GF-D8 (cell line): ENCODE results near the gene GIMAP2.
"Not testable (repeated sequence)": the region's sequence is repeated elsewhere in the genome, so short reads cannot be mapped to it uniquely, and the experiment has no call there.

Source experiments
- DNase-seq: peaks from one replicate; lab custom pipeline; 2025; lab: John Stamatoyannopoulos, UW

GIMAP2 gene

DNA sequence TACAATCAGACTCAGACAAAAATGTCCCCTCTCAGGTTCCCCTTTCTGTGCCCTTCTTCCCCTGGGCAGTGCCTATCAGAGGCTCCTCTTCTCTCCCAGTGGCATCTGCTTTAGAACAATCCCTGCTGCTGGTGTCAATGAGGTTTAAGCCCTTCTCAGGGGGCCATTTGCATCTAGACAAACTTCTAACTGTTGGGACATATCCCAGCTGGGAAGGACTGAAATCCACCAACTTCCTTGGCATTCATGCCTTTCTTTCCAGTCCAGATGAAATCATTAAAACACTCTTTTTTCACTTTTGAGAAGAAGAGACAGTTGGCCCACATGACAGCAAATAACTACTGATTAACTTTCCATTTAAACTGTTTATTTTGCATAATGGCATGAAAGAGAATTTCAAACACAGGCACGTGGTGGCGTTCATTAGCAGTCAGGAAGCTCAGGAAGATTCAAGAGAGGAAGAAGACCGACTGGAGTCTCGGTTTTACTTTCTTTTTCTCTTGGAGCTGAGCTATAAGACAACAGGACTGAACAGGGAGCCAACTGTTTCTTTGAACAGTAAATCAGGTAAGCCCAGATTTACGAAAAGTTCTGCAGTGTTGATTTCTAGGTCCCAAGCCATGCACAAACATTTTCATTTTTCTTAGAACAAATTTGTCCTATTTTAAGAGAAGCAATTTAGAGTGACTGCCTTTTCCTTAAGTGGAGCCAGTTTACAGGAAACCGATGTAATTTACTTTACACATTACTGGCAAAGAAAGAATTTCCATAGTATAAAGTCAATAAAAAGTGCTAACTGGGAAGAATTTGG, at the start of gene GIMAP2:
TSS of gene GIMAP2 (plus strand) at position 488 of the 811 bp plus-strand sequence. CDS start 1,354 bp downstream, outside the sequence.
- DNase-seq: peak; percentile 73

DNA sequence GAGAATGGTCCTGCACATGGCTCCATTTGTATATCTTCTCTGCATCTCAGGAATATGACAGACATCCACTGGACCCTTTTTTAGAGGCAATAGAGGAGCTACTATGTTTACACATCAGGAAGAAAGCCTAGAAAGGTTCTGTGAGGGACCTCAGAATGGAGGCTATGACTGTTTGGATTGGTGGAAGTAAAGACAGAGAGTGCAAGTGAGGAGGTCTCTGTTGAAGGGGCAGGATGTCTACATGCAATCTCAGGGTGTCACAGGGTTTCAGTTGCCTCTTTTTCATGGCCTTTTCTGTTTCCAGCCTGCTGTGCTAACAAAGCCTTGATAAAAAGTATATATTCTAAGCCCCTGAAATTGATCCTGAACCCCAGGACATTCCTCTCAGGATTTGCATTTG, 43.7 kb upstream of the GIMAP2 start:
- DNase-seq: no peak

DNA sequence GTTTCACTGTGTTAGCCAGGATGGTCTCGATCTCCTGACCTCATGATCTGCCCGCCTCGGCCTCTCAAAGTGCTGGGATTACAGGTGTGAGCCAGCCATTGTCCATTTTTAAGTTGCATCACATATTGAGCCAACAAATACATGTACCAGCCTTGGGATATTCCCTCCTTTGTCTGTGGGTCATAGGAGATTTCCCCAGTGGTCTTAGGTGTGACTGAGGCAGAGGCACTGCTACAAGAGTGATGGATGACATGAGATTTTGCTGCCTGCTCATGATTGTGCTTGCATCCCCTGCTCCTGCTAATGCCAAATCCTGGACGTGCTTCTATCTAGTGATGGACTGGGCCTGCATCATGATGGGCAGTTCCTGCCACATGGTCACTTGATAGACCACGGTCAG, 42.6 kb upstream of the GIMAP2 start:
- DNase-seq: no peak

DNA sequence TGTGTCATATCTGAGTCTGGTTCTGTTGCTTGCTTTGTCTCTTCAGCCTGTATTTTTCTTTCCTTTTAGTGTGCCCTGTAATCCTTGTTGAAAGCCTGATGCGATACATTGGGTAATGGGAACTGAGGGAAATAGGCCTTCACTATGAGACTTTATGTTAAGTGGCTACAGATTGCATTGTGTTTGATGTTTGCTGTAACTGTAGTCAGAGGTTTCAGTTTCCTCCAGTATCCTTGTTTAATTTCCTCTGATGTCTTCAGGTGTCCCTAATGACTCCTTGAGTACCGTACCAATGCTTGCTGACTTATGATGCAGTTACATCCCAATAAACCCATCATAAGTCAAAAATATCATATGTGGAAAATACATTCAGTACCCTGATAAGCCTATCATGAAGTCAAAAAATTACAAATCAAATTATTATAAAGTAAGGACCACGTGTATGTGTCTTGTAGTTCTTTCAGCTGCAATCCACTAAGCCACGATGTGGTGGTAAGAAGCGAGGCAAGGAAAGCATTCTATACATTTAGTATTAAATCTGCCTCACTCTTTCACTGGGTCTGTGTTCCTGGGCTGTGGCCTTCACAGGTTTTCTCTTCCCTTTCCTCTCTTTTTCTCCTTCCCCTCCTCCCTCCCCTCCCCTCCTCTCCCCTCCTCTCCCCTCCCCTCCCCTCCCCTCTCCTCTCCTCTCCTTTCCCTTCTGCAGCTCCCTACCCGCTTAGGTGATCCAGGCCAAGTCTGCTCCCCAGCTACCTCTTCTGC, 40.1 kb upstream of the GIMAP2 start:
- no peak for DNase-seq

DNA sequence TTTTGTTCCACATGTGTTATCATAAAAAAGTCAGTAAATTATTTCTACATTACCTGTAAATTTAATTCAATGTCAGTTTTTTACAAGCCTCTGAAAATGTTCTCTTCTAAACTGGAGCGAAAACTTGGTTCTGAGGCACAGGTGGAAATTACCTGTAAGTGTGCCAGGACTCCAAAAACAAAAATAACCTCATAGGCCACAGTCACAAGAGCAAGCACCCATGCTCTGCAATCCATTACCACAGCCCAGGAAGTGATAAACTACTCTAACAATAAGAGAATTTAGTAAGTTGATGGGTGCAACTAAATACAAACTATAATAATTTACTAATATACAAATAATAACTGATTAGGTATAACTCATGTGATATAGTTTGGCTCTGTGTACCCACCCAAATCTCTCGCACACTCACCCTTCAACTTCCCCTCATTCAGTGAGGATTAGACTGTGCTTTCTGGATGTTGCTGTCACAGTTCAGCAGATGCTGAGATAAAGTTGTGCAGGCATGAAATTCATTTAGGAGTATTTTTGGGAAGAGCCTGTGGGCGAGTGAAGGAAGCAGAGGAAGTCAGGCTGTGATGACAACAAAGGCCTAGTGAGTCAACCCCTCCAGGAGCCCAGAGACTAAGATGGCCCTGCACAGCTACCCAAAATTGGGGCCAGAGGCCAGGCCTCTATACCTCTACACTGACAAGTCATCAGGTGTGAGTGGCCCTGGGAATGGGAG, 37.0 kb upstream of the GIMAP2 start:
- no peak for DNase-seq

DNA sequence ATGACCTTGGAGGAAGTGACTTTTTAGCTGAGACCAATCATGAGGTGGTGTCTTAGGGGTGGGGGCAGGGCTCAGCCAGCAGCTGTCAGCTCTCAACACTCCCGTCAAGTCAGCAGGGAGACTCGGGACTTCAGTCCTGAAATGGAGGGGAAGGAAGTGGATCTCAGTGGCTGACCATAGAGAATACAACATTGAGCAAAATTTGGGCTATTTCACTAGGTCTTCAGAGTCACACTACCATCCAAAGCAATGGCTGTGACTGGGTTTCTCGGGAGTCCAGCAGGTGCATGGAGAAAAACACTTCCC, 36.5 kb upstream of the GIMAP2 start:
- DNase-seq: no peak

DNA sequence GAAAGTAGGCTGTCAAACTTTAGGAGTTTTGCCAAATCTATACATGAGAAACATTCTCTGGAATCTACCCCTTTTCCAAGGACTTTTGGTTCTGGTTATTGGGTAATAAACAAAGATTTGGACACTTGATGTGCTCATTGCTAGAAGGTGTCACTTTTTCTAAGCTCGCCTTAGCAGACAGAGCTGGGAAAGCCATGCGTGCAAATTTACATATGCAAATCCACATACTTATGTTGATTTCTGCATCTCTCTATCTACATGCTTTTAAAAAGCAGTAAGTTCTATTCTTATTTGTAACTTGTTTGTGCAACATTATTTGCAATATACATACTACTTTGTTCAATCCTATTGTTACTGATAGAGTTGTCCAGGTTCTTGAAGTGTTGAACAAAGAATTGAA, 30.8 kb upstream of the GIMAP2 start:
- DNase-seq: no peak

DNA sequence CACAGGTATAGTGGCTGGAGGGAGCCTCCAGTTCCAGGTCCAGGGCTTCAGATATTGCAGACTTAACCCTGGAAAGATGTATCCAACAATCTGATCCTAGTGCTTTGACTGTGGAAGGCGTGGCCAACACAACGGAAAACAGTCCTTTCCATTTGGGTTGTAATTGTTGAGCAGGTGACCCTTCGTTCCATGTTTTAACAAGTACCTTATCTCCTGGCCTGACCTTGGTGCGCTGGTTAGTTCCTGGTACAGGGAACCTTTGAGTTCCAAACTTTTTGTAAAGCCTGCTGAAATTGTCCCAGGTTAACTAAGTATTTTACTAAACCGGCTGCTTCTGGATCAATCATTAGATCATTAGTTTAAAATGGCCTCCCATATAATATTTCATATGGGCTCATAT, 29.5 kb upstream of the GIMAP2 start:
- DNase-seq: no peak

DNA sequence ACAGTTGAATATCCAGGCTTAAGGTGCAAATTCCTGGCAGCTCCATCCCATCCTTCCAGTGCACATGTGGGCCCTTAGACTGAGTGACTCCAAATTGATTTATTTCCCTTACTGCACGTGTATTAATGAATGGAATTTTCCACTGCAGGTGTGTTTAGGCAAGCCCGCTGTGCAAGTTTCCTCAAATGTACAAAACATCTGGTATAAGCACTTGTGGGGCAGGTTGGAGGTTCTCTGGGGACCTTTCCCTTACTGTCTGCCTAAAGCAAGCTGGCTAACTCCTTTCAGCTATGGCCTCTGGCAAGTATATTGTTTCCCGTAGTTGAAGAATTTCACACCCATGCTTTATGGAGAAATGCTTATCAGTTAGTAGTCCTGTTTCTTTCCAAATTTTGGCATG, 28.0 kb upstream of the GIMAP2 start:
- no peak for DNase-seq

DNA sequence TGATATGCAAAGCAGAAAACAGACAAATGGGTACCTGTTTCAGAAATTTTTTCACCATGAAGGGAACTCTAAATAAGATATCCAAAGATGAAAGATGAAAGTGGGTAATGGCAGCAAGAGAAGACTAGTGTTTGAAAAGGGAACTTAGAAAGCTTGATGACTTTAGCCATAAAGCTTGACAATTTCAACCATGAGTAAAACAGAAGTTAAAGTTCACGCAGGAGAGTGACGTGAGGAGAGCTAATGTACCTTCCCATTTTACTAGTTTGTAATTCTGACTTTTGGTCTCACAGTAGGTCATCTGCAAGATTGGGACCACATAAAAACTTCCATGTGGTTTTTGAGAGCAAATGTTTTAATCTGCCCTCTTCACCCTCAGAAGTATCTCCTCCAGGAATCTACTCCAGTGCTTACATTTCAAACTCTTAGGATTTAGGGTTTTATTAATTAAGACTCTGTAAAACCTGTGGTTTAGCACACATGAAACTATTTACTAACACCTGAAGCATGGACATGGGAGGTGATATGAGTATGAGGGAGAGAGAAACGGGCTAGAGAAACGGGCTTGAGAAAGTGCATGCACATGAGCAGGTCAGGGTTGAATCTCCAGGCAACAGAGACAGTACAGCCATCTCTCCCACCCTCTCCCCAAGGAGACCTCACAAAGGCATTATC, 24.4 kb upstream of the GIMAP2 start:
- no peak for DNase-seq

DNA sequence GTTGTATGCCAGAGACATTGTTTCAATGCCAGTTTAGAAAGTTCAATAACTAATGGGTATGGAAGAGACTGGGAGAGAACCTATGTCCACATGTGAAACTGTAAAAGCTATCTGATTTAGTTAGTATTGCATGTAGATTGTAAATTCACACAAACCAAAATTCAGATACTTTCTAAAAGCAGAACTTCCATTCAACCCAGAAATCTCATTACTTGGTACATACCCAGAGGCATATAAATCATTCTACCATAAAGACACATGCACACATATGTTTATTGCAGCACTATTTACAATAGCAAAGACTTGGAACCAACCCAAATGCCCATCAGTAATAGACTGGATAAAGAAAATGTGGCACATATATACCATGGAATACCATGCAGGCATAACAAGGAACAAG, 22.7 kb upstream of the GIMAP2 start:
- DNase-seq: not testable (repeated sequence)

DNA sequence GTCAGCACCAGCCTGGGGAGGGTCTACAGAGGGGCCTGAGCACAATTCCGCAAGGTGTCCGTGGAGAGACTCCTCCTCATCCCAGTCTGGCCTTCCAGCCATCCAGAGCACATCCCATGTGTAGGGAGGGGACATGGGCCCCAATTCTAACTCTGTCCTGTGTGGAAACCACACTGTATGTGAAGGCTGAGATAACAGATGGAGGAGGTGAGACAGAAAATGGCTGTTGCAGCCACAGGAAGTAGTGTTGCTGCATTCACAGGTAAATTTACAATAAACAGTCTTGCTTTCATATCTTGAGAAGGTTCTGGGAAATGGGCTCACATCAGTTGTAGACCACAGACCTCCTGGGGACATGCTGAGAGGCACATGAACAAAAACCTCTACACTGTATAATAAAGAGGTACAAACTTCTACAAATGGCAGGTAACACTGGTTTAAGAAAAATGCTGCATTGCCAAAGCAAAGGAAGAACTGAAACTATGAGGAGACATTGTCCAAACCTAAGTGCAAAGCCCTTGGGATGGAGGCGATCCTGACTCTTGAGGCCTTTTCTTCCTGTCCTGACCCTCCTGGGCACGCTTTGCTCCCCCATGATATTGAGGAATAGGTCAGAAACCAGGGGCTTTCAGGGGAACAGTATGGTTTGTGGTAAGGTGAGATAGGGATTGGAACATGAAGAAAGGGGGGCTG, 21.6 kb upstream of the GIMAP2 start:
- no peak for DNase-seq

DNA sequence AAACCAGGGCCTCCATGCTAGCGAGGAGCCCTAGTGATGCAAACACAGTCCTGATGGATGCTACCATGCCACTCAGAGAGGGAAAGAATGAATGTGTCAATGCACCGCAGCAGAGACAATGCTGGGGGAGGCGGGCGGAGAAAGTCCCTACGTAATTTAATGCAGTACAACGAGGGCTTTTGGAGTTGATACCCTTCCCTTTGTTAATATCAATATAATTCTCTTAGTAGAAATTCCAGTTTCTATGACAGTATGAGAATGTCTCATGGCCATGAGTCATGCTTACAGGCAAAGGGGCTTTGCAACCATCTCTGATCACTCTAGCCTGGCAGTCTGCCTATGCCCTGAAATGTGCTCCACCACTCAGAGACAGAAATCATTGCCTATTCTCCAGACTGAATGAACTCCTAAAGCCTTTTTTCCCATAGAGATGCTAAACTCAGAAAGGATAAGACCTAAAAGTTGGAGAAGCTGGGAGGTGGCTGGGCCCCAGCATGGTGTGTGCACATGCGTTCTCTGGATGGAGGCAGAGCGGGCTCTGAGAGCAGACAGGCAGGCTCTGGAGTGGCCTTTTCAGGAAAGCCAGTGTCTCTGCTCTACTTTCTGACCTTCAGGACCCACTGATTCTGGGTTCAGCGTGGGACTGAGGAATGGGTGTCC, 20.3 kb upstream of the GIMAP2 start:
- DNase-seq: no peak

DNA sequence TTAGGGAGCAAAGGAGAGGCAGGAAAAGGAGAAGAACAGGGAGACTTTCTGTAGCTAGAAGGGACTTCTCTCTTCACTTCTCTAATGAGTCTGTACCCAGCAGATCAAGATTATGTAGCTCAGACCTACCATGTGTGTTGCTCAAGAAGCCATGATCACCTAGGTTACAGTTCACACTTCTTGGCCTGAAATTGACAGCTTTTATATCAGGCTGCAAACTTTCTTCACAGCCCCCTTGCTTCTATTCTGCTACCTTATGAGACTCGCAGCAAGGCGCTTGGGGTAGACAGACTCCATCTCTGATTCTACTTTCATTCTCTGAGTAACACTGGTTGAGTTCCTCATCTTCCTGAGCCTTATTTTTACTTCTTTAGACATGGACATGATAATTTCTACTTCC, 19.6 kb upstream of the GIMAP2 start:
- DNase-seq: no peak

DNA sequence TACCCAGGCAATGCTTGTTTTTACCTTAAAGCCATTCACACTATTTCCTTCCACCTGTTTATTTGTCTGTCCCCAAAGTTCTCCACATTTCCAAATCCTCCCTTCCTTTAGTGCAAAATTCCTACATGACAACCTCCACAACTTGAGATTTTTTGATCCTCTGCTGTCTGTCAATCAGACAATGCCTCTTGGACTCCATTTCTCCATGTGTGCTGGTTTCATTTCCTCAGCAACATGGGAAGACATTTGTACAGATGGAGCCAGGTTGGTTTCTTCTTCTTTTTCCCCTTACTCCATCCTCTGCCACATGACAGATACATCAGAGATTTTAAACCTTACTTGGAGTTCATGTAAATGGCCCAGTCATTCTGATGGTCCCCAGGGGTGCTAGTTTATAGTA, 19.1 kb upstream of the GIMAP2 start:
- DNase-seq: no peak

DNA sequence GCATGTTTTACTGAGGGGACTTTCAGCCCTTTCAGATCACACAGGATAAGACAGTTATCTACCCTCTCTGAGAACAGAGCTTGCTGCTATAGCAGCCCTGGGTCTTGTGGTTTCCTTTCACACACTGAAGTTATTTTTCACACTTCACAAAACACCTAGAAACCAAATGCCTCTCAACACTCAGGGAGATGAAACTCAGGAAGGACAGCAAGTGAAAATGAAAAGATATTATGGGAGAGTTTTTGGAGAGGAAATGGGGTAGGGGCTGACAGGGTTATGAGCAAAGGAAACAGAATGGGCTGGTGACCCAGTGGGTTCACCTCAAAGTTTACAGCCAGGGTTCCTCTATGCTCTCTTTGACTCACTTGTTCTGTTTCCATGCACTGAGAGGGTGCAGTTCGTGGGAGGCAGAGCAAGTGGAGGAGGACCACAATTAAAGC, 17.0 kb upstream of the GIMAP2 start:
- no peak for DNase-seq

DNA sequence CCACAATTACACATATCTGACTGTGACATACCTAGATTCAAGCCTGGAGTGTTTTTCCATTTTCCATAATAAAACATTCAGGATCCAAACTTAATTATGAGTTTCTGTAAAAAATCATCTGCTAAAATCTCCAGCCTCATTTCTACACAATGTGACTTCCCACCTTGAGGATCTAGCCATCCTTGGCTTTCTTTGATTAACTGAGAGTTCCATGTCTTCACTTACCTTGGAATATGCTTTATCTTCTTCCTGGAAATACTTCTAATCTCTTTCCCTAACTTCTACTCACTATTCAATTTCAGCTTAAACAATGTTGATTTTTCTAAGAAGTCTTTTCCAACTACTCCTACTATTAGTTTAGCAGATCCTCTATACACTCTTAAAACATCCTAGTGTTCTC, 16.5 kb upstream of the GIMAP2 start:
- DNase-seq: no peak

DNA sequence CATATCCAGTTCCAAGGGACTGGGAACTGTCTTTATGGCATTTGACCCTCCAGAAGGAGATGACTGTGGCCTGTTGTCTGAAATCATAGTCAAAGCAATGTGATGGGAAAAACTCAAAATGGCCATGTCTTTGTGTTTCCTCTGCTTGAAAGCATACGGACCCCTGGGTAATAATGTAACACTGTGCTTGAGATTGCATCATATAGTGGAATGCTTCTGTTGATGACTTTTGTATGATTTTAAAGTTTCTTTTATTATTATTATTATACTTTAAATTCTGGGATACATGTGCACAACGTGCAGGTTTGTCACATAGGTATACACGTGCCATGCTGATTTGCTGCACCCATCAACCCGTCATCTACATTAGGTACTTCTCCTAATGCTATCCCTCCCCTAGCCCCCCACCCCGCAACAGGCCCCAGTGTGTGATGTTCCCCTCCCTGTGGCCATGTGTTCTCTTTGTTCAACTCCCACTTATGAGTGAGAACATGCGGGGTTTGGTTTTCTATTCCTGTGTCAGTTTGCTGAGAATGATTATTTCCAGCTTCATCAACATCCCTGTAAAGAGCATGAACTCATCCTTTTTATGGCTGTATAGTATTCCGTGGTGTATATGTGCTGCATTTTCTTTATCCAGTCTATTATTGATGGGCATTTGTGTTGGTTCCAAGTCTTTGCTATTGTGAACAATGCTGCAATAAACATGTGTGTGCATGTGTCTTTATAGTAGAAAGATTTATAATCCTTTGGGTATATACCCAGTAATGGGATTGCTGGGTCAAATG, 13.5 kb upstream of the GIMAP2 start:
- not testable (repeated sequence) for DNase-seq

DNA sequence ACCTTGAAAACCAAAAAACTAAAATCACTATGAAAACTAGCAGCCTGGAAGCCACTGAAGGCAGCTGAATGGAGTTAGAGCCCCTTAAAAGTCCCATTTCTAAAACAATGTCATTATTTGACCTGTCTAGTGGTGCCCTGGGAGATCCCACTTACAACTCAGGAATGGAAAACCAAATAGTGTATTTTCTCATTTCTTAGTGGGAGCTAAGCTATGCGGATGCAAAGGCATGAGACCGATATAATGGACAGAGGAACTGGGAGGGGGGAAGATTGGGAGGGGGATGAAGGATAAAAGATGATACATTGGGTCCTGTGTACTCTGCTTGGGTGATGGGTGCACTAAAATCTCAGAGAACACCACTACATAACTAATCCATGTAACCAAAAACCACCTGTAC, 9.8 kb upstream of the GIMAP2 start:
- DNase-seq: no peak

DNA sequence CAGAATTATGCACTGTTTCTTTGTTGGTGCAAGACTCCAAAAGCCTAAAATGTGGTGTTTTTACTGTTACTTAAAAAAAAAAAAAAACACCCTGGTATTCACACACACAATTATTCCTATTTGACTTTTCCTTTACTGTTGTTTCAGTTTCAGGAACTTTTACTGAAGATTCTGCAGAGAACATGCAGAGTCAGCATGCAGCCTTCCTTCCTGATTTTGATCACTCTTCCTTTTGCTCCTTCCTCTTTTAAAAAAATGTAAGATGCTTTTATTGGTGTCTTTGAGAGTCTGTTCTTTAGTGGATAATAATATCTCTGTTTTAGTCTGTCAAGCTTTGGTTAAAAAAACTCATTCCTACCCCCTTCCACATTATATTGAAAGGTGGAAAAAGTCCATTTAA, 9.2 kb upstream of the GIMAP2 start:
- not testable (repeated sequence) for DNase-seq
